GM21381 (cell line): ENCODE measurements around the gene CTNNB1.

Experiments used
- ATAC-seq: cut with Tn5 transposase; IDR thresholded peaks from one replicate; pipeline ENCODE4 v1.9.1; 2021; ENCODE audit warnings: mild to moderate bottlenecking, moderate library complexity; ENCODE audit not compliant: unreplicated experiment

The CTNNB1 gene

DNA sequence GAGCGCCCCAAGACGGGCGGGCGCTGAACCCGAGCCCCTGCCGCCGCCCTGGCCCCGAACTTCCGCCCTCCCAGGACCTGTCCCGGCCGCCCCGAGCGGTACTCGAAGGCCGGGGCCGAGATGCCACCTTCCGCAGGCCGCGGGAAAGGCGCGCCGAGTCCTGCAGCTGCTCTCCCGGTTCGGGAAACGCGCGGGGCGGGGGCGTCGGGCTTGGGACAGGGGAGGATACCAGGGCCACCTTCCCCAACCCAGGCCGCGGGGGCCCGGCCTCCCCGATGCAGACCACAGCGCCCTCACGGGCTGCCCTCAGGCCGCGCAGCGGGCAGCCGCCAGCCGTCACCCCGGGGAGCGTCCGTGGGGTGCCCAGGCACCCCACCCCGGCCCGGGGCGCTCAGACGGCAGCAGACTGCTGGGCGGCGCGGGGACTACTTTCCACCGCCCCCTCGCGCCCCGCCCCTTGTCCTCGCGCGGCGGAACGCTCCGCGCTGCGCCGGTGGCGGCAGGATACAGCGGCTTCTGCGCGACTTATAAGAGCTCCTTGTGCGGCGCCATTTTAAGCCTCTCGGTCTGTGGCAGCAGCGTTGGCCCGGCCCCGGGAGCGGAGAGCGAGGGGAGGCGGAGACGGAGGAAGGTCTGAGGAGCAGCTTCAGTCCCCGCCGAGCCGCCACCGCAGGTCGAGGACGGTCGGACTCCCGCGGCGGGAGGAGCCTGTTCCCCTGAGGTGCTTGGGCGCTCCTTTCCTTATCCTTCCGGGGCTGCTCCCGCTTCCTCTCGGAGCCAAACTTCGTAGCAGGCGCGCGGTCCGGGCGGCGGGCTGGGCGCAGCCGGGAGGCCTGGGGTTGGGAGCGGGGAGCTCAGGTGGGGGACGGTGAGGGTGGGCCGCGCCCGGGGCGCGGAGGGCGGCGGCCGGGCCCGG lies at the start of gene CTNNB1:
Gene CTNNB1 (plus strand): TSS at position 556 of the 916 bp plus-strand sequence. CDS start 24,564 bp downstream, outside the sequence.
- ATAC-seq, result peak; percentile 68

DNA sequence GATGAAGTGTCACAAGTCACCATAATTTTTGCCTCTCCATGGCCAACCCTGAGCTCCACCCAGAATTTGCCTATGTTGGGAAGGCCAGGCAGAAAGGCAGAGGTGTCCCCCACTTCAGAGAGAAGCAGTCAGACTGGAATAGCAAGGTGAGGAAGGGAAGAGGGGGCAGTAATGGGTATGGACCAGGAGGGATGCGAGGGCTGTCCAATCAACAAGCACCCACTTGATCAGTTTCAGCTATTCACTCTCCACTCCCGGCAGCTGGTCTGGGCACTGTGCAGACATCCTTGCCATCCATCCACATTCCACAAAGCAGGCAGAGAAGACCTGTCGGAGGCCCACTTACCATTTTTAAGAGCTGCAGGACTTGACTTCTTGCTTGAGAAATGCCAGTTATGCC lies 43.5 kb upstream of the CTNNB1 start:
- no peak for ATAC-seq

DNA sequence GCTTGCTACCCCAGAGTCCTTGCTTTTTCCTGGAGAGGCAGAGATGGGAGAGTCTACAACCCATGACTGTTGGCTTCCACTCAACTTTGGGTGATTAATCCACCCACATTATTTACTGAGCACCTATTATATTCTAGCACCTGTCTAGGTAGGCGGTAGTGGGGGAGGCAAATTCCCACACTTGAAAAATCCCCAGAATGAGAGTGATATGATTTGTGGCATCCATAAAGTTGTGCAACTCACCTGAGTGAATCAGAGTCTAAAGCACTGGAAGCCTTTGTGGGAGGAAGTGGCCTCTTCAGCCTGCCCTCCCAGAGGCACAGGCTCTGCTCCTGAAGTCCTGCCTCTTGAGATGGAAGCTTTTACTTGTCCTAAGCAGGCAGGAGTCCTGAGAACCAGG lies 40.4 kb upstream of the CTNNB1 start:
- ATAC-seq, result no peak

DNA sequence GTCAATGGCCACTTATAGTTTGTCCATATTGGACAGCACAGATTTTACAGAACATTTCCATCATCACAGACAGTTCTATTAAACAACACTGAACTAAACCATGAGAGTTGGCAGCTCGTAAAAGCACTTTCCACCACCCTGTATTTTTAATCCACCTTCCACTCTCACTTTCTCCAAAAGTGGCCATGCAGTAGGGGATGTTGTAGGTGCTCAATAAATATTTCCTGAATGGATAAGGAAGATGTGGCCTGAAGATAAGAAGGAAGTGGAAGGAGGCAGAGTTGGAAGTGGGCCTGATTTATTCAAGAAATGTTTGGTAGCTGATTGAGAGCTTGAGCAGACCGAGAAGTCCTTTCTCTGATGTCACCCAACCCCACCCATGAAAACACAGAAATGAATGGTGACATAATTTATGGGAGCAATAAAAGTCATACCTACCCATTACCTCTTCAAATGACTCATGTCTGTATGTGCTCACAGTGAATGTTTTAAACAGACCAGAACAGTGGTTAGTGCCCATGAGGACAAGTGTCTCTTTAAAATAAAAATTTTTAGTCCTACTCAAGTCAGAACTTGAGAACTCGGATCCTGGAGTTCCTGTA lies 39.6 kb upstream of the CTNNB1 start:
- ATAC-seq, result no peak

DNA sequence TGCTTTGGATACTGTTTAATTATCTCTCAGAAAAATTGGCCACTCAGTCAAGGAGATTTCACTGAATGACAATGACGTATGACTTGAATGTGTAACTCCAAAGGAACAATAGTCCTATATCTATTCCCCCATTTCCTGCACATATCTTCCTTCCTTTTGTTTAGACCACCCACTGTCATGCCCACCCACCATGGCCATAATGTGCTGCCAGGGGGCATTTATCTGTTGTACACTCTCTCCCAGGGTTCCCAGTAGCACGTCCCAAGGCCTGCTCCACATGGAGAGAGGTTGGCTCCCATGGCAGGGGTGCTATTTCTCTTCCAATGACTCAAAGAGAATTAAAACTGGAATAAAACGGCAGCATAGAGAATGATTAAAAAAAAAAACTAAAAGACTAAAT lies 36.8 kb upstream of the CTNNB1 start:
- no peak for ATAC-seq

DNA sequence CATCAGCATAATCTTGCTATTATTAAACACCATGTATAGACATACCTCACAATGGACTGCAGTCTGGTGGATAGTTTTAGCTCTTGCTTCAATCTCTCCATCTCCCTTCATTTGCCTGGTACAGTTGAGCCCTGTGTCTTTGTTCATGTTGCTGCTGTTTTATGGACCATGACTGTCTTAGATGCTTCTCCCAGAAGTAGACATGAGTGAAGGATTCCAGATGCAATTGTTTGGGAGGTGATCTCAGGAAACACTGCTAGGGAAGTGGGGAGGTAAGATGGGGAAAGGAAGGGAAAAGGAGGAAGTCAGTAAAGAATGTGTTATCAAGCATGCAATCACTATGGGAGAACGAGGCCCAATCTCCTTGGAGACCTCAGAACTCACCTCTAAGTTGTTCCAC lies 36.3 kb upstream of the CTNNB1 start:
- ATAC-seq, result no peak

DNA sequence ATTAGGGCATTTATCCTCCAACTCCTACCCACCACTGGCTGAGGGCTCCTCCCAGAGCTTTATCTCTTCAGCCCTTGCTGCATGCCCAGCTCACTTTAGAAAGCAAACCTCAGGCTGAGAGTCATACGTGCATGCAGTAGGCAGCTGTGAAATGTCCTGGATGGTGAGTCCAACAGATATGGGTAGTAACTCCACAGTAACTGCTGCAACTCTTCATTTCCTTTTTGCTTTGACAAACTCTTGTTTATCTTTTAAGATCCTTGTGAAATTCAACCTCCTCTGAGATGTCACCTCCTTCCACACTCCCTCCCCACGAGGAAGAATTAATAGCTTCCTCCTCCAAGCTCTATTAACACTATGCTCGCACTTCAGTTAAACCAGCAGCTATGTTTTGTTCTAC lies 35.9 kb upstream of the CTNNB1 start:
- ATAC-seq, result no peak

DNA sequence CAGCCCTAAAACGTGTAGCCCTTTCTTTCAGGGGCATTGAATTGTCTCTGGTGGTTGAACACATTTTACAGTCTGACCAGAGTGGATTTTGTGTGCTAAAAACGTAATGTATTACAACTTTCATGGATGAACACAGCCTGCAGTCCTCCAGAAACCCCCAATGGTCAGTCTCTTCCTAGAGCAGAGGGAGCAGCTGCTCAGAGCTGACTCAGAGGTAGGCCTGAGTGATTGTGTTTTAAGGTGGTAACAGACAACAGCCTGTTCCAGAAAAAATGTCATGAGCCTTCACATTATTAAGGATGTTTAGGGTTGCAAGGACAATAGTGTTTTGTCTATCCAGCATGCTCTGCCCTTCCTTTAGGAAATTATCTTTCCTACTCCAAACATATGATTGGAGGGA lies 34.5 kb upstream of the CTNNB1 start:
- no peak for ATAC-seq

DNA sequence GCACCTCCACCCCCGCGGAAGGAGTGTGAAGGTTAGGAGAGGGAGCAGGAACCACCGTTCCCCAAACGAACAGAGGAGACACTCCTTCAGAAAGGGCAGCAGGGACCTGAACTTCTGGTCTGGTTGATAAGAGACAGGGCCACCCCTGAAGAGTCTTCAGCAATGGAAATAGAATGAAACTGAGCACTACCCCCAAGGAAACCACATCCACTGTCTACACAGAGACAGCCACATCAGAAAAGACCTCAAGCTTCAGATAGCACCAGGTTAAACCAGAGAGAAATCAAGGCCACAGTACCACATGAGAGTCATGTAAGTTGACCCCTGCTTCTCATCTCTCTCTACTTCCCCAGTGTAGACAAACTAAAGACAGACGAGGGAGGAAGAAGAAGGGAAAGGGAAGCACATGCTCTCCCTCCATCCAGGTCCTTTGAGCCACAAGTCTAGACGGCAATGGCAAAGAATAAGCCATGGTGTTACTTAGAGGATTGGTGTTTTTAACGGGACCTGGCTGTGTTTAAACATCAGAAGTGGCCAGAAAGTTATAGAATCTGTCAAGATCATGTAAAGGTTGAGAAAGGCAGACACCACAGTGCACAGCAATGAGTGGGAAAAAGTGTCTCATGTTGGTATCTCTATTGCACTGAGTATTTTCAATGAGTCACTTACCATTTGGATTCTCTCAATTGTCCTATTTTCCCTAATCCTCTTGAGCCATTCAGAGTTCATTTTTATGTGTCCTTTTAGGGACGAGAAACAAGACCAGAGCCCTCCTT lies 31.4 kb upstream of the CTNNB1 start:
- ATAC-seq, result no peak

DNA sequence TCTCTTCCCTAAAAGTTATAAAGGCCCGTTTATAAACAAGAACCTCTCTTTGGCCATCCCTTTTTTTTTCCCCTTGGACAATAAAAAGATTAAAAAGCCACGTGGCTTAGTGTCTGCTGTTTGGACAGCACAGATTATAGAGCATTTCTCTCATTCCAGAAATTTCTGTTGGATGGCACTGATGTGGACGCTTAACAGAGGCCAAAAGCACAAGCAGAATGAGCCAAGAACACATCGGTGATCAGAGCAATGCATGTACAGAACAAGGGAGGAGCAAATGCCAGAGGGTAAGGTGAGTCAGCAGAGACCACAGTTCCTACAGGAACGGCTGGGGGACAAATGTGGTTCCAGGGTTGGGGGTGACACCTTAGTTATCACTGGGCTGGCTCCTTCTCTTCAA lies 30.3 kb upstream of the CTNNB1 start:
- ATAC-seq, result no peak

DNA sequence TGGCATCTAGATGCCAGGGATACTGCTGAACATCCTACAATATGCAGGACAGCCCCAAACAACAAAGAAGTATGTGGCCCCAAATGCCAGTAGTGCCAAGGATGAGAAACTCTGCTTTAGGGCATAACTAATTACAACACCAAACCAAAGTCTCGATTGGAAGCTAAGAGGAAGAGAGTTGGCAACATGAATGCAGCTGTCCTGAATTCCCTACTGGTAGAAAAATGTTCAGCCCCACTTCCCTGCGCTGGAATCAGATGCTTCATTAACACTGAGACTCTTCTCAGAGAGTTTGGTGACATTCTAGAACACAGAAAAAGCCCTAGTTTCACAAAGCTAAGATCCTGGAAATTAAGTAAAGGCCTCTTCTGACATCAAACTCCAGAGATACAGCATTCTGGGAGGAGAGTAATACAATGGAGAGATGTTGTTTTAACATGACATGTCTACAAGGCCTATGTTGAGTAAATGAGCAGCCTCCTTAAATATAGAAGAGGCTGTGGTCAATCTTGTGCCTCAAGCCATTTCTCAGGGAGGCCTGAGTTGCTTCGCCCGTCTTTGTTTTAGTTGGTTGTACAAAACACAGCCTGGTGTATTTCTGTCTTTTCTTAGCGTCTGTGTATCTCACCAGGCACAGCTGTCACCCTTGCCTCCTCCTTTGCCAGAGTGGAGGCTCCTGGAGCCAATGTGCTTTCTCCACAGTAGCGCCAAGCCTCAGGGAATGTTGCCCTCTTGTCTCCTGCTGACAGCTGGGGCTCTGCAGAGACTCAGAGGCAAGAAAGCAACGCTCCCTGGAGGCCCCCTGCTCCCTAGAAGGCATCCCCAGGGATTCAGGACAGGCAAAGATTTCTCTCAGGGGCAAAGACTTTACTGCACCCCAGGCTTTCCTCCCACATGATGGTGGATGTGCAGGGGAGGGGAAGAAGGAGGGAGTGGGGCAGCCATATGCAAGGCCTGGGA lies 25.1 kb upstream of the CTNNB1 start:
- ATAC-seq, result no peak

DNA sequence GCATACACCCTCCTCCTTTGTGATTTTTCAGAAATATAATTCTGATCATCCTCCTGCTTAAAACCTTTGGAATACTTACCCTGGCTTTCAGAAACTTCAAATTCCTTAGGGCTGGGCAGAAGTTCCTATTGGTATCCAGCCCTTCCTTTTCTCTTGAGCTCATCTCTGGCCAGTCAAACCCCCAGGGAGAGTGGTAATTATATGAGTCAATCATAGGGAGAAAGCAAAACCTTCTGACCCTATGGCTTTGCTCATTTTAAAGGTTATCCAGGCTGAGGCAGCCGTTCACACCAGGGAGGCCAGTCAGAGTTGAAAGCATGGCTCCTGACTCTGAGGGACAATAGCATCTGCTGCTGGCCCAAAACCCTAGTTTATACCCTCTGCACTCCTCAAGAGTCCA lies 23.9 kb upstream of the CTNNB1 start:
- ATAC-seq, result no peak

DNA sequence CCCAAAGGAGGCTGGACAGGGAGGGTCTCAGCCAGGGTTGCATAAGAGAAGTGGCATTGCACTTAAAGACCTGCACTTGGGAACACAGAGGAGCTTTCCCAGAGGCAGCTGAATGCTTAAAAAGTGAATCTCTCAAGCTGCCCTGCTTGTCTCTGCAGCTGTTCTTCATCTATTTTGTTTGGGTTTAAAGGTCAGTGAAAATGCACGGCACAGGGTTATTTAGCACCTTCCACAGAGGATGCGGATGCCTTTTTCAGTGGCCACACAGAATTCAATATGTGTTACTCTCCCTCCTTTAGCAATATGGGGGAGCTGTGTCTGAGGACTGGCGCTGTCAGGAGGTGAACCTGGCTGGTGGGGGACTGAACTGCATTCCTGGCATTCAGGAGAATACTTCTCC lies 22.7 kb upstream of the CTNNB1 start:
- ATAC-seq, result no peak

DNA sequence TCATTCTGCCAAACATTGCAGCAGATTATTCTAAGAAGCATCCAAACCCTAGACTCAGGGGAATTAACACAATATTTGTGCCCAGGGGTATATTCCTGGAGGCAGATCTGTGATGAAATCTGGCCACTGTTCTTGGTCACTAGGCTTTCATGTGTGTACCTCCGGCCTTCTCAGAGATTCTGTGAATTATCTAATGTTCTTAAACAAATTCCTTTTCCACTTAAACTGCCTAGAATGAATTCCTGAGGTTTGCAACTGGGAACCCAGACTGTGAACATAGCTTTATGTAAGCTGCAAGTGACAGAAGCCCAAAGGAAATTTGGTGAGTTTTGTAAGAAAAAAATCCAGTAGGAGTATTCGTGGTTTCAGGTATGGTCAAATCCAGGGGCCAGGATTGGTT lies 20.7 kb upstream of the CTNNB1 start:
- no peak for ATAC-seq

DNA sequence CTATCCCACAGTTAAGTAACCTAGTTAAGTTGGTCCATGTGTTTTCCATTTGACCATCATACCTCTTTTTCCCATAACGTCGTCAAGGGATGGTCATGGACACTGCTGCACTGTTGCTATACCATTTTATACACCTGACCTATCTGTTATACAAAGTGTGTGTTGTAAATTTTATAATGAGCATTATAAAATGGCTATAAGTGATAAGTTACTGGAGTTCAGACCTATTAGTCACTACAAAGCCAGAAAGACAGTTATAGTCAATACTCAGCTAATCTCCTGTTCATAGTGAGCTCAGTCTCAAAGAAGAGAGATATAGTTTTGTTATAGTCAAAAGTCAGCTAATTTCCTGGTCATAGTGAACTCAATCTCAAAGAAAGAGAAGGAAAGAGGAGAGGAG lies 18.9 kb upstream of the CTNNB1 start:
- ATAC-seq, result no peak

DNA sequence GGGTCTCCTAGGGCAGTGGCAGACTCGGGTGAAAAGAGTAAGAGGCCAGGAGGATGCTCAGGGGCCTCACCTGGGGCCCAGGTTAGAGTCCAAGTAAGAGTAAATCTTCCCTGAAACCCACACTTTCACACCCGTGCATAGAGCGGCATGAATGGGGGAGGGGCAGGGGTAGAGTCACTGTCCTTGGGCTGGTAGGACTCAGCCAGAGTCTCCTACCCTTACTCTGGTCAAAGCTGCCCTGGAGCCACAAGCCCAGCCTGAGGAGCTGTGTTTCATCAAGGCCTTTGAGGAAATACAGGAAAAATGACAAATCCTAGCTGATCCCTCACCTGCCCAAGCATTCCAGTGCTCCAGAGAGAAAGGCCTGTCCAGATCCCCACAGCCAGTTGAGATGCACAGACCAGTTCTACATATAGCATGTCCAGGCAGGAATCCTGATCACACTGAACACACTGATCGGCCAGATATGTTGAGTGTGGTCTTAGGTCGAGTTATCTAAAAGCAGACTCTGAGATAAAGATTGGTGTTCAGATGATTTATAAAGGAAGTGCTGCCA lies 16.7 kb upstream of the CTNNB1 start:
- no peak for ATAC-seq

DNA sequence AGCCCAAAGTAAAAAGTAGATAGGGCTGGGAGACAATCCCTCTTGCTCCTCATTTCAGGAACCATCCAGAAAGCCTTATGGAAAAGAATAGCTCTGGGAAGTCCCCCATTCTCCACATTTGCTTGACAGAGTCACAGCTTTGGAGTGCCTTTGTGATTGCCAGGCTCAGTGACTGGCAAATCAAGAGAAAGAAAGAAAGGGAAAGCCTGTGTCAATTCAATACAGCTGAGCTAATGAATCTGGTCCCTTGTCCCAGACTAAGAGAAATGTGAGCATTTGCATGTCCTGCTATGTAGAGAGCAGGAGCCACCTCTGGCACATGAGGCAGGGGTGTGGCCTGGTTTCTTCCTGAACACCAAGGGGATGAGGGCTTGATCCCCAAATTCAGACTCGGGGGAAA lies 14.9 kb upstream of the CTNNB1 start:
- ATAC-seq, result no peak

DNA sequence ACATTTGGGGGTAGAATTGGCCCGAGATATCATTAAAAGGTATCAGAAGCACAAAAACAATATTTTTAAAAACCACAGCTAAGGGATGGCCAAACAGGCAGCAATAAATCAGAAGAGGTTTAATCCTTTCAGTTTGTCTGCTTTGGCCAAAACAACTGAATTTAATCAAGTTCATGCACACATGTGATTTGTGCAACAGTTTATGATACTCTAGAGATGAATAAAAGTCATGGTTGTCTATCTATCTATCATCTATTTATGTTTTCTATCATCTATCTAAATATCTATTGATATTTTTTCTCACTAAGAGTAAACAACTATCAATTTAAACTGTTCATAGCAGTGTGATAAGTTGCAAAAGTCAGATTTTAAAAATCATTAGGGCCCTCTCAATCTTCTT lies 13.0 kb upstream of the CTNNB1 start:
- ATAC-seq, result no peak

DNA sequence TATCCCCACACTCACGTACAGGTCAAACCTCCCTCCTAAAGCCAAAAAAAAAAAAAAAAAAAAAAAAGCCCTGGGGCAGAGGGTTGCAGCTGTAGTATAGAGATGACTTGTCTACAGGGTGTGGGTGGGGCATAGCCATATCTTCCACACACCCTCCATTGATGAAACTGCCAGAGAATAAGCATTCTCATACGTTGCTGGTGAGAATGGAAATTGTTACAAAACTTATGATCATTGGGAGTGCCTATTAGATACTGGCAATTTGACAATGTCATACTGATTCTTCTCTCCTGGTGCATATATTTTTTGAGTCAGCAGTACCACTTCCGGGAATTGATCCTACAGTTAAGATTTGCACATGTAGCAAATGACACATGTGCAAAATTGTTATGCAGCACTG lies 11.0 kb upstream of the CTNNB1 start:
- no peak for ATAC-seq
